NCI-H345 treated with DMSO at 0.1 percent for 48 hours (cell line): ENCODE results near the gene SYTL3.
"Not testable (repeated sequence)": the region's sequence is repeated elsewhere in the genome, so short reads cannot be mapped to it uniquely, and the experiment has no call there.

Source experiments
- DNase-seq: peaks from one replicate; lab custom pipeline; 2025; ENCODE audit not compliant: unreplicated experiment; lab: John Stamatoyannopoulos, UW

SYTL3 gene

DNA sequence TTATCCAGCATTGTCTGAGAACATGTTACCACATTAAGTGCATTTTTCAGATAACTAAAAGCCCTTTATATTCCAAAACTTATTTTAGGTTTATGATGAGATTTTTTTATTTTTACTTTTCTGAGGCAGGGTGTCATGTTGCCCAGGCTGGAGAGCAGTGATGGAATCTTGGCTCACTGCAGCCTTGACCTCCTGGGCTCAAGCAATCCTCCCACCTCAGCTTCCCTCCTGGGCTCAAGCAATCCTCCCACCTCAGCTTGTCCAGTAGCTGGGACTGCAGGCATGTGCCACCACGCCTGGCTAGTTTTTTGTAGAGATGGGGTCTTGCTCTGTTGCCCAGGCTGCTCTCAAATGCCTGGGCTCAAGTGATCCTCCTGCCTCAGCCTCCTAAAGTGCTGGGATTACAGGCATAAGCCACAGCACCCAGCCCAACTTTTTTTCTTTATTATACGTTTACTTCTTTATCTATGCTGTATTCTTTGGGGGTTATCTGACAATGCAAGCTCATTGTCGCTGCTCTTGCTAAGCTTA lies 11.5 kb upstream of the SYTL3 start:
- DNase-seq = no peak

DNA sequence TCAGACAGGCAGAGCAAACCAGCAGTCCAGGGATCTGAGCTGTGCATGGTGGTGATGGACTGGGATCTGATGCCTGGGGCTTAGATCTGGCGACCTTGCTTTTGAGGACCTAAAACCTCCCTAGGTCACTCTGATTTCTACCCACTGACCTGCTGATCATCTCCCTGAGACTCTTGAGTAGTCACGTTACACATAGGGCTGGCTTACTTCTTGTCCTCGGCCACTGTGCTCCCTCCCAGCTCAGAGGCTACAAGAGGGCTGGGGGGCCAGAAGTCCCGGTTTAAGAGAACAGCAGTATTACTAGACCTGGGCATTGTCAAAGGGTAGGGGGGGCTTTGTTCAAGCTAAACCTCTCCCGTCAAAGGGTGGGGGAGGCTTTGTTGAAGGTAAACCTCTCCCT lies 10.8 kb upstream of the SYTL3 start:
- DNase-seq = no peak

GRCh38 chr6:158640519-158640918 lies 9.3 kb upstream of the SYTL3 start:
- DNase-seq = no peak

DNA sequence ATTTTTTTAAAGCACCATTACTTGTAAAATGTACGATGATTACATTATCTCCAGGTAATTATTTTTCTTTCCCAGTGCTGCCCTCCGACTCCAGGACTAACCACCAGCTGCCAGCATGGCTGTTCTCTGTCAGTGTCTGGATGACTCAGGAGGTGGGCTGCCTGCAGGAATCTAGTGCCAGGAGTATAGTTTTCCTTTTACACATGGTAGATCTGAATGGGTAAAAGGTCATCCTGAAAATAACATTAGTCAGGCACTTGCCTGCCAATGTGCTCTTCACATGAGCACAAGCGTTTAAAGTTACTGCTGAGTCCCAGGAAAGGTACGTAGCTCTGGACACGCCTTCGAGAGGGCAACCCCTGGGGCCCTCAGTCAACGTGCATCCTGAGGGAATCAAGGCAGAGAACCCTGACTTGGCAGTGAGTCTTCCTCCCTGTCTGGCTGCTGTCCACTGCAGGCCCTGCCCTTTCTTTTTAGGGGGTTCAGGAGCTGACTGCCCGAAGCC lies 7.7 kb upstream of the SYTL3 start:
- no peak for DNase-seq

- no peak for DNase-seq
Observed at GRCh38 chr6:158643836-158644230, 6.0 kb upstream of the SYTL3 start.

DNA sequence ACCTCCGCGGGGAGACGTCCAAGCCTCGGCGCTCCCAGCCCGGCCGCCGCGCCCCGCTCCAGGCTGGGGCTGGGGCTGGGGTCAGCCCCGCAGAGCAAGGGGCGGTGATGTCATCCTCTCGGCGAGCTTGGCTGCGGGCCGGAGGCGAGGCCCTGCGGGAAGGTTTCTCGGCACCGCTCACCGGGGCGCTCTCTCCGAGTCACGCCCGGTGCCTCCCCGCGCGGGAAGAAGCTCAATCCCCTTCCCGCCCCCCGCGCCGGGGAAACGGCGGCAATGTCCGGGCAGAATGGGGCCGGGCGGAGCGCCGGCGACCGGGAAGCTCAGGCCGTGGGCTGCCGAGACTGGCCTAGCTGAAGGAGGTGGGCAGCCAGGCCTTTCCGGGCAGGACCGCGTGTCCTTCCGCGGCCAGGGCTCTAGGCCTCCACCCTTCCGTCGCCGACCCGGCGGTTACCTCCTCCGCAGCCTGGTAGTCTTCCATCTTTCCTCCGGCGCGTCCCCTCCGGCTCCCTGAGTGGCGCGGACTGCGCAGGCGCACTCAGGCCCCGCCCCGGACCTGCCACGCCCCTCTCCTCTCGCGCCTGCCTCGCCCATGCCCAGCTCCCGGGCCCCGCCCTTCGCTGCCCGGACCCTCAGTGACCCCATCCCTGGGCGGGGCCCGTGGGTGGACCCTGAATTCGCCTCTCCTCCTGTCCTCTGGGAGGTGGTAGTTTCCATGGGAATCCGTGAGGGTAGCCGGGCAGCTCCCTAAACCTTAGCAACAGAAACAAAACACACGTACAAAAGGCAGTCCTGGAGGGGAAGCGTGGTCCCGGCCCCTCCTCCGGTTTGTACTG lies 5.4 kb upstream of the SYTL3 start, which contains the start of gene DYNLT1:
Gene DYNLT1, minus strand, starts transcription at position 513 of the 833 bp plus-strand sequence. Its CDS starts 35 bp downstream, at position 478.
- DNase-seq = peak; percentile 85

DNA sequence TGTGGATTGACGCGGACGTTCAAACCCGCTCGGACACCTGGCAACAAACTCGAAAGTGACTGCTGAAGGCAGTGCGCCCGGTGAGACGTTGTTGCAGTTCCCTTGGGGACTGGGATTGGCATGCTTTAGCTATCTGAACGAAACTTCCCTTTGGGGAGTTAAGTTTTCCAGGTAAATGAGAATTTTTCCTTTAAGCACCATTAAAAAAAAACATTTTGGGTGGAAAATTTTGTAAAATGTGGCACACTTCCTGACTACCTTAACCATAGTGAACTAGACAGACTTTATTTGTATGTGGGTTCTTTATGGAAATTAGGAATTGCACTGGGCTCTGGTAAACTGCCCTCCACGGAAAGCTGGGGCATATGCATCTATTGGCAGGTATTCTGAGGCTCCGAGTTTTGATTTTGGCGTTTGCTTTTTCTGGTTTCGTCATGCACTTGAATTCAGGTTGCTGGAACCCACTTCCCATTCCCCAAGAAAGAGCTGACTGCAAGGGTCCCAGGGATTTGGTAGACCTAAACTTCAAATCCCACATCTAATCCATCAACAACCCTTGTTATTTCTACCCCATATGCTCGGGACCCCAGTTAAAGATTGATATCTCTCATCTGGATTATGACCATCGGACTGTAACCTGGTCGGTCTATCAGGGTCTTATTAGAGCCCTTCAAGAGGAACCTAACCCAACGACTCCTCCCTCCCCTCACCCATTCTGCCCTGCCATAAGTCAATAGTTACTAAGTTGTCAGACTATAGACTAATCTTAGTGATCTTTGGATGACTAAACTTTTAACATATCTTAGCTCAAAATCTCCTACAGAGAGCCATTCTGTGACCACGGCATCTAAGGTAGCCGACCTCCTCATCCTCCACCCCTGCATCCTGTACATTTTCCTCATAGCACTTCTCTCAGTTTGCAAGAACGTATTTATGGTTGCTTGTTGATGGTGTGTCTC lies 4.5 kb upstream of the SYTL3 start:
- DNase-seq = no peak

DNA sequence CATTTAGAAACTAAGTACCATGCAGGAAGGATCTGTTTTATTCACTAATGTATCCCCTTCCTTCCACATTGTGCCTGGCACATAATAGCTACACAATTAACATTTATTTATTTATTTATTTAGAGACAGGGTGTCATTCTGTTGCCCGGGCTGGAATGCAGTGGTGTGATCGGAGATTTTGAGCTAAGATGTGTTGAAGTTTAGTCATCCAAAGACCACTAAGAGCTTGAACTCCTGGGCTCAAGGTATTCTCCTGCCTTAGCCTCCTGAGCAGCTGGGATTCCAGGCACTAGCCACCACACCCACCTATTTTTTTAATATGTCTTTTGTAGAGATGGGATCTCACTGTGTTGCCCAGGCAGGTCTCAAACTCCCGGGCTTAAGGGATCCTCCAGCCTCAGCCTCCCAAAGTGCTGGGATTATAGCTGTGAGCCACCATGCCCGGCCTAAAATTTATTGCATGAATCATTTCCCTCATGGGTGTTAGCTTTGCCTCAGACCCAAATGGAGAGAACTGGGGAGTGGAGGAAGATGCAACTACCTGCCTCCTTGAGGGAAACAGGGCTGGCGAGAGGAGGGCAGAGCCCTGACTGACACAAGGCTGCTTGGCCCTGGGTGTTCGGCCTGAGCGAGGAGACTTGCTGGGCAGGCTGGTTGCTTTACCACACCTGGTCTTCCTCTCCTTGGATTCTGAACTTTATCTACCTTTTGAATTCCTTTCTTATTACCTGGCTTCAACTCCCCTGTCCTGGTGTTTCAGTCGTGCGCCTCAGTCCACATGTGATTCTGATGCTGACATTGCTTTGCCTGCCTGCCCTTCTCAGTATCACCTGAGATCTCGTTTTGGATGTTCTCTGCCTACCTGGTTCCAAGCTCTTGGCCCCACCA lies 3.6 kb upstream of the SYTL3 start:
- DNase-seq = no peak

GRCh38 chr6:158647501-158647900 lies 2.4 kb upstream of the SYTL3 start:
- DNase-seq = no peak

DNA sequence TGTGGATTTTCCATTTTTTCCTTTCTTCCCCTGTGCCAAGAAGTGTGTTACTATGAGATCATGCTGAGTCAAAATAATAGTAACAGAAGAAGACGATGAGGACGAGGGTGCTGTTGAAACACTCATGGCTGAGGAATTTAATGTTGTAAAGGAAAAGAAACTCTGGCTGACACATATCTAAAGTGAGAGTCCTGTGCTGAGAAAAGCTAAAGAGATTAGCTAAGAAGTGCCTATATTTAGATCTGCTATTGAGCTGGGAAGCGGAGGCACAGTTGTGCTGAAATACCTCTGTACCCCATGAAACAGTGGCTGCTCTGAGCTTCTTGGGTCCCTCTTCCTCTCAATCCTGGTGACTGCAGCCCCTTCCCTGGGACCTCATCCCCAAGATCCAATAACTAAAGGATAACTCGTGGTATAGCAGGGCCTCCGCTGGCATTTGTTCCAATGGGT lies 1.1 kb upstream of the SYTL3 start:
- no peak for DNase-seq

DNA sequence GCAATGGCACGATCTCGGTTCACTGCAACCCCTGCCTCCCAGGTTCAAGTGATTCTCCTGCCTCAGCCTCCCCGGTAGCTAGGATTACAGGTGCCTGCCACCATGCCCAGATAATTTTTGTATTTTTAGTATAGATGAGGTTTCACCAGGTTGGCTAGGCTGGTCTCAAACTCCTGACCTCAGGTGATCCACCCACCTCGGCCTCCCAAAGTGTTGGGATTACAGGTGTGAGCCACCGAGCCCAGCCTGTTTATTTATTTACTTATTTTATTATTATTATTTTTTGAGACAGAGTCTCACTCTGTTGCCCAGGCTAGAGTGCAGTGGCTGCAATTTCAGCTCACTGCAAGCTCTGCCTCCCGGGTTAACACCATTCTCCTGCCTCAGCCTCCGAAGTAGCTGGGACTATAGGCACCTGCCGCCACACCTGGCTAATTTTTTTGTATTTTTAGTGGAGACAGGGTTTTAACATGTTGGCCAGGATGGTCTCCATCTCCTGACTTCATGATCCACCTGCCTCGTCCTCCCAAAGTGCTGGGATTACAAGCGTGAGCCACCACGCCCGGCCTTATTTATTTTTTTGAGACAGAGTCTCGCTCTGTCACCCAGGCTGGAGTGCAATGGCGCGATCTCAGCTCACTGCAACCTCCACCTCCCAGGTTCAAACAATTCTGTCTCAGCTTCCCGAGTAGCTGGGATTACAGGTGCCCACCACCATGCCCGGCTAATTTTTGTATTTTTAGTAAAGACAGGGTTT lies 2.3 kb downstream of the SYTL3 start:
- DNase-seq = not testable (repeated sequence)

DNA sequence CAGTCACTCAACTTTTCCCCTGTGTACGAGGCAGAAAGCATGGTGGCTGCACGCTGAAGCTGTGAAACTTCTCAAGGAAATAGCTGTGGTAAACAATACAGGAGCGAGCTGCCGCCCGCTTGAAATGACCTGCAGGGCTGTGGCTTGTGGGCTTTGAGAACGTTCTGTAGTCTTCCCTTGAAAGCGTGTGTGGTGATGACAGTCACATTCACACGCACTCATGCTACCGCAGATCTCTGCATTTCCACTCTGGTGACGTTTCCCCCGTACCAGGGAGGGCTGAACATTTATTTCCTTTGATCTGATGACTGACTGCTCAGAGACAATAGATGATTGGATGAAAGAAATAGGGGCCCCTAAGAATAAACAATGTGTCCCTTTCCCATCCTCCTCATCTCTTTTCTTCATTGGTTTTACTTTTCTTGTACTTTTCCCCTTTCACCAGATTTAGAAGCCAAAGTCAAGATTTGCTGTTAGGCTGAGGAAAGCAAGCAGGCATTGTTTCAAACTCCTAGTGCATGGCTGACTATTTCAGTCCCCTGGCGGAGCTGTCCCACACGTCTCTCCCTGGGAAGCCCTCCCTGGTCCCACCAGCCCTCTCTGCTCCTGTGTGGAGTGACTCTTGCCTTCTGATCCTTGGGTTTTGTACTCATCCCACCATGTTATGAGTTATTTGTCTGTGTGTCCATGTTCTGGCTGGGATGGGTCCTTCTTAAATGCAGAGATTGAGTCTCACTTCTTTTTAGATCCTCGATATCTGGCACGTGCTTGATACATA lies 3.9 kb downstream of the SYTL3 start:
- DNase-seq = no peak

- no peak for DNase-seq
Observed at GRCh38 chr6:158654498-158654897, 4.6 kb downstream of the SYTL3 start.

DNA sequence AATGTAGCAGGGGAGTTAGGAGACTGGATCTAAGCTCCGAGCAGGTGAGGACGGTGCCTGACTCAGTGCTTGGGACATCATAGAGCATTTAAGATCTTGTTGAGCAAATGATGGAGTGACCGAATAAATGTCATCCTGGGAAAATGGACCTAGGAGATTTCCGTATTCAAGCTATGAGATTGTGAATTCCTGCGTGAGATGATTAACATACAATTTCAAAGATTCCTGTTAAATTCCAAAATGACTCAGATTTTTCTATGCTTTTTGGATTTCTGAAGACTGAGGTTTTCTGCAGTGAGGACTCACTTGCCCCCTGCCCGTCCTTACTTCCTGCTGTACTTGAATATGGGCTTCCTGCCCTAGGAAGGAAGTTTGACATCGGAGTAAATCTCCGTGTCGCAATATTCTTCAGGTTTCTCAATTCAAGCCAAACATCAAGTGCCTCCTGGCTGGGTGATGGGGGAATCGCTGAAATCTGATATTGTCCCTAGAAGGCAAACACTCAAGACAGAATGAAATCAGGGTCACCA lies 5.2 kb downstream of the SYTL3 start:
- DNase-seq = no peak

GRCh38 chr6:158655569-158656450 lies 6.0 kb downstream of the SYTL3 start:
- DNase-seq = peak; percentile 72

DNA sequence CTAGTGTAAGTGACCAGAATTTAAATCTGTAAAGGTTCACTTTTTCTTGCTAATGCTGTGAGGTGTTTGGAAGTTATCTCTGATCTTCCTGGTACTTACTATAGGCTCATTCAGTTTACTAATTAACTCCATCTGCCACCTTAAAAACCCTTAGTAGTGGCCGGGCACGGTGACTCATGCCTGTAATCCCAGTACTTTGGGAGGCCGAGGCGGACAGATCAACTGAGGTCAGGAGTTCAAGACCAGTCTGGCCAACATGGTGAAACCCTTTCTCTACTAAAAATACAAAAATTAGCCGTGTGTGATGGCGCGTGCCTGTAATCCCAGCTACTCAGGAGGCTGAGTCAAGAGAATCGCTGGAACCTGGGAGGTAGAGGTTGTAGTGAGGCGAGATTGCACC lies 7.1 kb downstream of the SYTL3 start:
- not testable (repeated sequence) for DNase-seq

GRCh38 chr6:158660333-158660754 lies 10.5 kb downstream of the SYTL3 start:
- peak; percentile 96 for DNase-seq
